Right atrium auricular region (tissue), 2 donors: ENCODE results near the gene FABP7. TPM values are rescaled to one million over a fixed set of nuclear protein-coding genes. Genes with fewer than 3 reads are reported as not detected.

Experiments used
- DNase-seq: peaks from one replicate; pipeline ENCODE4 v3.0.0-alpha.2; 2019; ENCODE audit warnings: low spot score
- H3K27ac ChIP-seq, 2 donors: fragments of 200-600 bp; sonication (generic); 1 replicate in 1 of 2; 2 replicates in 1 of 2; pipeline ENCODE4 v1.5.1; 2016 to 2019
- H3K27me3 ChIP-seq, 2 donors: fragments of 200-600 bp; sonication (generic); one replicate each; pipeline versions ENCODE4 v1.5.1 to v1.6.0; 2017 to 2019
- H3K36me3 ChIP-seq: fragments of 200-600 bp; sonication (generic); one replicate; pipeline ENCODE4 v1.5.1; 2016
- H3K4me1 ChIP-seq, 2 donors: fragments of 200-600 bp; sonication (generic); one replicate each; pipeline versions ENCODE4 v1.5.1 to v1.6.0; 2017 to 2019
- H3K4me3 ChIP-seq, 2 donors: fragments of 200-600 bp; sonication (generic); 1 replicate in 1 of 2; 2 replicates in 1 of 2; pipeline ENCODE4 v1.5.1; 2017 to 2019; ENCODE audit warnings: mild to moderate bottlenecking in 1 of 2, moderate library complexity in 1 of 2
- H3K9me3 ChIP-seq, 2 donors: fragments of 200-600 bp; sonication (generic); one replicate each; pipeline ENCODE4 v1.5.1; 2019
- CTCF ChIP-seq, 2 donors: fragments of 200-600 bp; sonication (generic); IDR thresholded peaks; one replicate each; pipeline ENCODE4 v1.5.1; 2019; ENCODE audit warnings: antibody characterized with exemption in 2 of 2
- total RNA-seq, 2 donors: library from RNA; depleted of rRNA; stranded (reverse); fragments of >200 nt; gene quantifications; one replicate each; pipeline ENCODE4 v1.1.0, GENCODE V29; 2016

FABP7 gene
- total RNA-seq, 2 donors from 2014 or later = 0.52 TPM; not detected in 1

- H3K9me3 ChIP-seq = no peaks in the 10 kb centered on the region
- no peaks in the 10 kb centered on the region for H3K27me3 ChIP-seq
- DNase-seq = no peak
- H3K4me3 ChIP-seq = peak overlapping the region in 1 of 2 donors; percentile 28
- H3K36me3 ChIP-seq = no peaks in the 10 kb centered on the region
- no peak for TF ChIP-seq CTCF (IDR thresholded peaks at IDR 0.05)
- no peak overlapping the region for H3K27ac ChIP-seq
- H3K4me1 ChIP-seq = no peaks in the 10 kb centered on the region
These were observed 26.4 kb upstream of the FABP7 start for GRCh38 chr6:122753000-122753687.

GRCh38 chr6:122753688-122754056 is 25.8 kb upstream of the FABP7 start:
- Histone ChIP-seq H3K4me1 (no peaks in the 10 kb centered on the region), H3K27ac (no peak overlapping the region), H3K27me3 (no peaks in the 10 kb centered on the region), H3K4me3 (peak overlapping the region in 1 of 2 donors; percentile 28), H3K36me3 (no peaks in the 10 kb centered on the region), H3K9me3 (no peaks in the 10 kb centered on the region)
- no peak for DNase-seq
- no peak for TF ChIP-seq CTCF (IDR thresholded peaks at IDR 0.05)

GRCh38 chr6:122754191-122754731 is 25.3 kb upstream of the FABP7 start:
- TF ChIP-seq CTCF (IDR thresholded peaks at IDR 0.05) = no peak
- Histone ChIP-seq H3K4me3 (no peak overlapping the region), H3K9me3 (no peaks in the 10 kb centered on the region), H3K27ac (no peak overlapping the region), H3K27me3 (no peaks in the 10 kb centered on the region), H3K36me3 (no peaks in the 10 kb centered on the region), H3K4me1 (no peaks in the 10 kb centered on the region)
- no peak for DNase-seq

GRCh38 chr6:122755901-122756300 is 23.6 kb upstream of the FABP7 start:
- no peaks in the 10 kb centered on the region for H3K27me3 ChIP-seq
- H3K9me3 ChIP-seq = no peaks in the 10 kb centered on the region
- no peaks in the 10 kb centered on the region for H3K36me3 ChIP-seq
- H3K27ac ChIP-seq = no peak overlapping the region
- no peaks in the 10 kb centered on the region for H3K4me1 ChIP-seq
- H3K4me3 ChIP-seq = no peak overlapping the region
- no peak for DNase-seq
- TF ChIP-seq CTCF (IDR thresholded peaks at IDR 0.05) = no peak

- H3K4me3 ChIP-seq = no peak overlapping the region
- DNase-seq = no peak
- H3K36me3 ChIP-seq = no peaks in the 10 kb centered on the region
- H3K4me1 ChIP-seq = no peaks in the 10 kb centered on the region
- H3K27ac ChIP-seq = no peak overlapping the region
- no peaks in the 10 kb centered on the region for H3K27me3 ChIP-seq
- no peaks in the 10 kb centered on the region for H3K9me3 ChIP-seq
- no peak for TF ChIP-seq CTCF (IDR thresholded peaks at IDR 0.05)
These were observed 20.6 kb upstream of the FABP7 start for GRCh38 chr6:122758927-122759334.

GRCh38 chr6:122760330-122760729 is 19.2 kb upstream of the FABP7 start:
- Histone ChIP-seq H3K4me3 (no peak overlapping the region), H3K9me3 (no peaks in the 10 kb centered on the region), H3K4me1 (no peaks in the 10 kb centered on the region), H3K36me3 (no peaks in the 10 kb centered on the region), H3K27ac (no peak overlapping the region), H3K27me3 (no peaks in the 10 kb centered on the region)
- no peak for DNase-seq
- TF ChIP-seq CTCF (IDR thresholded peaks at IDR 0.05) = no peak
